H9 (cell line): ENCODE data around the gene TOP3B. TPM values are rescaled to one million over a fixed set of nuclear protein-coding genes. Genes with fewer than 3 reads are reported as not detected.
A peak's percentile ranks its signal among the peaks of the same experiment; 100 is the strongest.

Experiments
- DNase-seq: peaks from one replicate; pipeline ENCODE4 v3.0.0-alpha.2; 2017
- H2AFZ ChIP-seq: one replicate; pipeline ENCODE4 v1.6.1; 2013; ENCODE audit warnings: mild to moderate bottlenecking, low read length, control low read depth, moderate library complexity
- H2AK5ac ChIP-seq: 2 replicates; pipeline ENCODE4 v1.6.1; 2013; ENCODE audit warnings: low read length, control low read depth, mixed read lengths; ENCODE audit not compliant: insufficient read length
- H2BK120ac ChIP-seq: one replicate; pipeline ENCODE4 v1.6.1; 2013; ENCODE audit warnings: low read depth, mild to moderate bottlenecking, low read length, control low read depth, inconsistent platforms; ENCODE audit not compliant: poor library complexity, severe bottlenecking
- H2BK12ac ChIP-seq: 2 replicates; pipeline ENCODE4 v1.6.1; 2013; ENCODE audit warnings: low read length, control low read depth, mixed read lengths, low read depth; ENCODE audit not compliant: insufficient read length
- H2BK15ac ChIP-seq: 2 replicates; pipeline ENCODE4 v1.6.1; 2013; ENCODE audit warnings: low read depth, low read length, control low read depth
- H2BK20ac ChIP-seq: one replicate; pipeline ENCODE4 v1.6.1; 2013; ENCODE audit warnings: low read depth, mild to moderate bottlenecking, low read length, control low read depth, inconsistent platforms; ENCODE audit not compliant: poor library complexity, severe bottlenecking
- H2BK5ac ChIP-seq: 2 replicates; pipeline ENCODE4 v1.6.1; 2013; ENCODE audit warnings: low read length, control low read depth, mixed read lengths; ENCODE audit not compliant: insufficient read length
- H3K14ac ChIP-seq: 2 replicates; pipeline ENCODE4 v1.6.1; 2013; ENCODE audit warnings: low read length, control low read depth; ENCODE audit not compliant: insufficient read depth
- H3K18ac ChIP-seq: 2 replicates; pipeline ENCODE4 v1.6.1; 2013; ENCODE audit warnings: low read depth, mild to moderate bottlenecking, mixed read lengths, low read length, control low read depth; ENCODE audit not compliant: insufficient read length
- H3K23ac ChIP-seq: 2 replicates; pipeline ENCODE4 v1.6.1; 2013; ENCODE audit warnings: low read length, control low read depth, mixed read lengths, low read depth; ENCODE audit not compliant: insufficient read length
- H3K23me2 ChIP-seq: 2 replicates; pipeline ENCODE4 v1.6.1; 2013; ENCODE audit warnings: low read depth, mild to moderate bottlenecking, mixed read lengths, low read length, control low read depth; ENCODE audit not compliant: insufficient read length, poor library complexity, severe bottlenecking
- H3K27ac ChIP-seq: 2 replicates; pipeline ENCODE4 v1.5.1; 2013; ENCODE audit warnings: low read length, control low read depth, mixed read lengths, low read depth; ENCODE audit not compliant: insufficient read length
- H3K27me3 ChIP-seq: 2 replicates; pipeline ENCODE4 v1.6.1; 2013; ENCODE audit warnings: low read length, control low read depth, inconsistent platforms; ENCODE audit not compliant: insufficient read depth
- H3K4ac ChIP-seq: 2 replicates; pipeline ENCODE4 v1.6.1; 2013; ENCODE audit warnings: low read depth, mild to moderate bottlenecking, control low read depth, inconsistent platforms, low read length, moderate library complexity
- H3K4me1 ChIP-seq: 2 replicates; pipeline ENCODE4 v1.6.1; 2013; ENCODE audit warnings: low read length, control low read depth, inconsistent platforms; ENCODE audit not compliant: insufficient read depth
- H3K4me2 ChIP-seq: 2 replicates; pipeline ENCODE4 v1.6.1; 2013; ENCODE audit warnings: low read length, control low read depth, mixed read lengths; ENCODE audit not compliant: insufficient read length, insufficient read depth
- H3K56ac ChIP-seq: 2 replicates; pipeline ENCODE4 v1.6.1; 2013; ENCODE audit warnings: low read depth, mild to moderate bottlenecking, mixed read lengths, low read length, control low read depth; ENCODE audit not compliant: insufficient read length
- H3K79me1 ChIP-seq: 2 replicates; pipeline ENCODE4 v1.6.1; 2013; ENCODE audit warnings: low read depth, mild to moderate bottlenecking, moderate library complexity, low read length, control low read depth, inconsistent platforms; ENCODE audit not compliant: insufficient read depth, poor library complexity, severe bottlenecking
- H3K79me2 ChIP-seq: 2 replicates; pipeline ENCODE4 v1.6.1; 2013; ENCODE audit warnings: low read length, control low read depth, inconsistent platforms; ENCODE audit not compliant: insufficient read depth
- H3K9ac ChIP-seq: 2 replicates; pipeline ENCODE4 v1.6.1; 2013; ENCODE audit warnings: low read length, control low read depth, mixed read lengths; ENCODE audit not compliant: insufficient read length; ENCODE audit errors: extremely low read depth
- H3K9me3 ChIP-seq: one replicate; pipeline ENCODE4 v1.6.1; 2013; ENCODE audit warnings: low read depth, low read length, inconsistent platforms; ENCODE audit not compliant: control insufficient read depth
- H3T11ph ChIP-seq: one replicate; pipeline ENCODE4 v1.6.1; 2013; ENCODE audit warnings: mild to moderate bottlenecking, low read length, control low read depth, inconsistent platforms
- H4K20me1 ChIP-seq: one replicate; pipeline ENCODE4 v1.6.1; 2013; ENCODE audit not compliant: control insufficient read depth, insufficient read length, insufficient read depth
- H4K5ac ChIP-seq: 2 replicates; pipeline ENCODE4 v1.6.1; 2013; ENCODE audit warnings: low read depth, mild to moderate bottlenecking, mixed read lengths, low read length, control low read depth; ENCODE audit not compliant: insufficient read length
- H4K8ac ChIP-seq: replicated peaks from 2 replicates; pipeline ENCODE4 v1.6.1; 2013; ENCODE audit warnings: low read length, control low read depth, mixed read lengths, low read depth; ENCODE audit not compliant: insufficient read length
- H4K91ac ChIP-seq: 2 replicates; pipeline ENCODE4 v1.6.1; 2013; ENCODE audit warnings: low read depth, mild to moderate bottlenecking, moderate library complexity, mixed read lengths, low read length, control low read depth; ENCODE audit not compliant: insufficient read length
- H3K27ac Mint-ChIP-seq, 3 experiments: 2 replicates in 2 of 3; 3 replicates in 1 of 3; pipeline ENCODE4 v1.8.0; 2020 to 2021; ENCODE audit warnings: mixed read lengths in 3 of 3, mild to moderate bottlenecking in 1 of 3, moderate library complexity in 1 of 3
- H3K27me3 Mint-ChIP-seq: 2 replicates; pipeline ENCODE4 v1.8.0; 2021; ENCODE audit warnings: low read depth, mild to moderate bottlenecking, moderate library complexity, mixed read lengths
- H3K36me3 Mint-ChIP-seq, 3 experiments: 2 replicates in 2 of 3; 3 replicates in 1 of 3; pipeline ENCODE4 v1.8.0; 2020 to 2021; ENCODE audit warnings: low read depth in 3 of 3, mixed read lengths in 3 of 3; ENCODE audit not compliant: insufficient read depth in 1 of 3
- H3K4me1 Mint-ChIP-seq, 2 experiments: 2 replicates each; pipeline ENCODE4 v1.8.0; 2020; ENCODE audit warnings: mixed read lengths in 2 of 2
- H3K4me3 Mint-ChIP-seq, 2 experiments: 2 replicates in 1 of 2; 3 replicates in 1 of 2; pipeline ENCODE4 v1.8.0; 2020 to 2021; ENCODE audit warnings: mild to moderate bottlenecking in 2 of 2, mixed read lengths in 2 of 2, moderate library complexity in 1 of 2
- H3K9me3 Mint-ChIP-seq, 2 experiments: 2 replicates in 1 of 2; 3 replicates in 1 of 2; pipeline ENCODE4 v1.8.0; 2020; ENCODE audit warnings: mild to moderate bottlenecking in 2 of 2, mixed read lengths in 2 of 2, moderate library complexity in 1 of 2
- CTCF ChIP-seq: fragments of 200-600 bp; sonication (generic); conservative IDR thresholded peaks from 3 replicates; pipeline ENCODE4 v1.8.0; 2021; ENCODE audit warnings: antibody characterized with exemption, mild to moderate bottlenecking
- WGBS: extraction: QIAGEN DNeasy Blood & Tissue Kit; methylation state at CpG from one replicate; pipeline ENCODE4 v1.1.7; 2013; ENCODE audit warnings: missing lambda C conversion rate, low lambda C conversion rate, mixed read lengths; ENCODE audit not compliant: insufficient read length; ENCODE audit errors: extremely low coverage; 5-methylcytosine and 5-hydroxymethylcytosine counted together
- total RNA-seq: library from RNA; stranded (reverse); gene quantifications from 2 replicates; pipeline ENCODE4 v1.2.1, GENCODE V29; 2021

Gene TOP3B
- total RNA-seq, 1 experiment from 2014 or later, result 55.2 TPM

GRCh38 chr22:21990445-21991303 lies 8.1 kb upstream of the TOP3B start:
- H3K9me3 Mint-ChIP-seq, result no peaks in the 10 kb centered on the region
- H3K4me2 ChIP-seq, result no peak overlapping the region
- H3K4me3 Mint-ChIP-seq, result no peak overlapping the region
- H3K4me1 ChIP-seq, result no peaks in the 10 kb centered on the region
- no peaks in the 10 kb centered on the region for H3K79me1 ChIP-seq
- H4K20me1 ChIP-seq, result no peaks in the 10 kb centered on the region
- H3K27ac Mint-ChIP-seq, result peak overlapping the region in 1 of 3 experiments; percentile 1; a peak in 1 of 7 replicates
- H3K27me3 Mint-ChIP-seq, result peaks cover 98% of the 10 kb centered on the region
- H4K5ac ChIP-seq, result no peak overlapping the region
- no peak overlapping the region for H3K14ac ChIP-seq
- no peak overlapping the region for H2BK12ac ChIP-seq
- H3K56ac ChIP-seq, result no peak overlapping the region
- no peak overlapping the region for H2BK120ac ChIP-seq
- H2BK5ac ChIP-seq, result no peak overlapping the region
- no peaks in the 10 kb centered on the region for H3K79me2 ChIP-seq
- H3K27ac ChIP-seq, result no peak overlapping the region
- no peaks in the 10 kb centered on the region for H3K36me3 Mint-ChIP-seq
- H3K23me2 ChIP-seq, result no peaks in the 10 kb centered on the region
- peaks cover 39% of the 10 kb centered on the region; the same call in 1 of the 2 replicates for H3K27me3 ChIP-seq
- H2AK5ac ChIP-seq, result no peak overlapping the region
- no peaks in the 10 kb centered on the region for H3K4me1 Mint-ChIP-seq
- H3T11ph ChIP-seq, result no peak overlapping the region
- no peak overlapping the region for H2AFZ ChIP-seq
- no peak overlapping the region for H3K4ac ChIP-seq
- H3K9ac ChIP-seq, result no peak overlapping the region
- H4K8ac ChIP-seq, result no peak overlapping the region
- H2BK15ac ChIP-seq, result no peak overlapping the region
- no peak overlapping the region for H2BK20ac ChIP-seq
- H3K9me3 ChIP-seq, result no peaks in the 10 kb centered on the region
- DNase-seq, result no peak
- no peak overlapping the region for H3K18ac ChIP-seq
- H3K23ac ChIP-seq, result no peak overlapping the region
- H4K91ac ChIP-seq, result no peak overlapping the region
- WGBS, result no CpG with 5 or more reads among the region's 16 CpGs
- peak; percentile 30; the same call in 2 of the 3 replicates for TF ChIP-seq CTCF
